GM13976 (cell line): Measurements from ENCODE around the gene ZFTA.

Experiments used
- DNase-seq: peaks from one replicate; pipeline ENCODE4 v3.0.0; 2012; ENCODE audit warnings: low spot score
- CTCF ChIP-seq: IDR thresholded peaks from 2 replicates; pipeline ENCODE4 v1.5.1; 2012; ENCODE audit warnings: borderline replicate concordance, mild to moderate bottlenecking; ENCODE audit not compliant: insufficient read depth; ENCODE audit errors: extremely low read depth, missing control alignments, control extremely low read depth
- in situ Hi-C: fragments of 300-500 bp; cut with MboI; formaldehyde crosslinking; loops from one replicate; pipeline ENCODE4 v1.12.0; 2022; ENCODE audit warnings: low sequenced_read_pairs, mixed read lengths, inconsistent platforms; ENCODE audit not compliant: unreplicated experiment

The ZFTA gene

DNA sequence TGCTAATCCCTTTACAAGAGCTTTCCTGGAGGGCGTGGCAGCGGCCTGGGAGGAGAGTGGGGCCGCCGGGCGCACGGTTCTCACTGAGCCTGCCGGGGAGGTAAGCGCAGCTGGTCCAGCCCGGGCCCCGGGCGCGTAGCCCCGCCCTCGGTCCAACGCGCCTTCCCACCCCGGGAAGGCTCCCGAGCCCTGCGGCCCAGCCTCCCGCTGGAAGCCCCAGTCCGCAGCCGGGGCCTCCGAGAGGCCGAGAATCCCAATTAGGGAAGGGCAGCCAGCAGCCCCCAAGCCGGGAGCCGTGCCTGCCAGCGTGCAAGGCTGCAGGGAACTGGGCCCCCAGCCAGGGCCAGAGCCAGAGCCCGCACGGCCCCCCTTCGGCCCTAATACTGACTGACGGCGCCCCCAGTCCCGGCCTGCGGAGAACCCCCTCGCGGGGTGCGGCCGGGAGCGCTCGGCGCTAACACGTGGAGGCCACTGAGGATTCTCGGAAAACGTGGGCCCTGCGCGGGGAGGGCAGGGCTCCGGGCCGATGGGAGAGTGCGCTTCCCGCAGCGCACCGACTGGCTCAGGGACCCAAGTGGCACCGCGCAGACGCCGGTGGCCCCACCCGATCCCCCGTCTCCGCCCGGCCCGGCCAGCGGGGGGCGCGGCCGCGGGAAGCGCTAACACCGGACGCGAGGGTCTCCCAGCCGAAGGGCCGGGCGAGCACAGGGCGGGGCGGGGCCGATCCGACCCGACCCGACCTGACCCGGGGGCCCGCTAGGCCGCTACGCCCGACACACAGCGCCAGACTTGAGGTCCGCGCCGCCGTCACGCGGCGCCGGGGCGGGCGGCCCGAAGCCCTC lies 5.7 kb downstream of the ZFTA start:
- TF ChIP-seq CTCF = no peak
- DNase-seq = no peak
- in situ Hi-C loops = no loop called here

- in situ Hi-C loops = no loop called here
- TF ChIP-seq CTCF = no peak
- DNase-seq = no peak
These were observed 6.5 kb downstream of the ZFTA start for GRCh38 chr11:63761931-63762653.

DNA sequence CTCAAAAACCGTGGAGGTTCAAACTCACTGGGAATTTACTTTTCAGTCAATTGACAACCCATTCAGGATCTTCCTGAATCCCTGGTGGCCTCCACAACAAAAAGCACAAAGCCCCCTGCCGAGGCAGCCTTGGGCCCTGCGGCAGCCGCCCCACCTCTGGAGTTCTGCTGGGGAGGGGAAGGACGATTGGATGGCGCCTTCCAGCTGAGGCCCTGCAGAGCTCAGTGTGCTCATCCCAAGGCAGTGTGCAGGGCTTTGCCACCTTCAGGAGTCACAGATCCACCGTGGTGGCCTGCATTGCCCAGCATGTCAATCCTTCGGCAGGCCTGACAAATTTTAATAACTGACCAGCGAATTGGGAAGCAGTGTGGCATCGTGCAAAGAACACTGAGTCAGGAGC lies 7.4 kb downstream of the ZFTA start:
- DNase-seq = no peak
- in situ Hi-C loops = no loop called here
- TF ChIP-seq CTCF = no peak

- in situ Hi-C loops = no loop called here
- no peak for TF ChIP-seq CTCF
These were observed 8.0 kb downstream of the ZFTA start for GRCh38 chr11:63760487-63761079.

DNA sequence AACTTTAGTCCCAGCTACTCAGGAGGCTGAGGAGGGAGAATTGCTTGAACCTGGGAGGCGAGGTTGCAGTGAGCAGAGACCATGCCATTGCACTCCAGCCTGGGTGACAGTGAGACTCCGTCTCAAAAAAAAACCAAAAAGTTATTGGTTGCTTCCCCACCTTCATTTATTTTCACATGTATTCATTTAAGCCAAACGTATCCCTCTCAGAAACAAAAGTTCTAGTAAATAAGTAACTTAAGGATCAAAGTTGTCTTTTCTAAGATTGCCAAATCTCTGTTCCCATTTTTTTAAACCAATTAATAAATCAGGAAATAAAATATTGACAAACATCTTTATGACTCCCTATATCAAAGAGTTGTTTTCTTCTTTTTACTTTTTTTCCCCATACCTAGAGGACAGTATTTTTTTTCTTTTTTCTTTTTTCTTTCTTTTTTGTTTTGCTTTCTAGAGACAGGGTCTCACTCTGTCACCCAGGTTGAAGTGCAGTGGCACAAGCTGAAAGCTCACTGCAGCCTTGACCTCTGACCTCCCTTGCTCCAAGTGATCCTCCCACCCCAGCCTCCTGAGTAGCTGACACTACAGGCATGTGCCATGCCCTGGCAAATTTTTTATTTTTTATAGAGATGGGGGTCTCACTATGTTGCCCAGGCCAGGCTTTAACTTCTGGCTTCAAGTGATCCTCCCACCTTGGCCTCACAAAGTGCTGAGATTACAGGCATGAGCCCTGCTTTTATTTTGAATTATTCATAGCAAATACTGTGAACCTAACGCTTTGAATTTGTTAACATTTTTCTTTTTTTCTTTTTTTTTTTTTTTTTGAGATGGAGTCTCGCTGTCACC lies 11.4 kb downstream of the ZFTA start:
- in situ Hi-C loops = no loop called here
- TF ChIP-seq CTCF = no peak
- DNase-seq = no peak

More at GRCh38 chr11:63760487-63761079, 8.0 kb downstream of the ZFTA start:
- DNase-seq = no peak

DNA sequence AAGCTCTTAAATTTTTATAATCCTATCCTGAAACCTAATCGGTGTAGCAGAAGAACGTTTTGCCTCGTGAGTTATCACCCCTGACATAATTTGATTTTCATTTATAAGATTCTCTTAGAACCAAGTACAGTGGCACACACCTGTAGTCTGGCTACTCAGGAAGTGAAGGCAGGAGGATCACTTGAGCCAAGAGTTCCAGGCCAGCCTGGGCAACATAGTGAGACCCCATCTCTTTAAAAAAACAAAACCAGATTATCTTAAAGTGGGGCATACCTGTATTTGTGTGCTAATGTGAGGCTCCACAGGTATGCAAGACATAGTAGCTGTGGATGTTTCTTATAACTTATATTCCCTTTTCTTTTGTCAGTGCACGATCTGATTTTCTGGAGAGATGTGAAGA lies 19.0 kb downstream of the ZFTA start:
- in situ Hi-C loops = no loop called here
- no peak for DNase-seq
- TF ChIP-seq CTCF = no peak
